Frontal cortex (tissue), 4 donors: ENCODE measurements around the gene SMG7. TPM values are rescaled to one million over a fixed set of nuclear protein-coding genes. Genes with fewer than 3 reads are reported as not detected.
A peak's percentile ranks its signal among the peaks of the same experiment; 100 is the strongest.
"Not testable (repeated sequence)": the region's sequence is repeated elsewhere in the genome, so short reads cannot be mapped to it uniquely, and the experiment has no call there.

Experiments used
- DNase-seq, 2 donors: peaks; one replicate each; pipeline ENCODE4 v3.0.0; 2012; ENCODE audit warnings: low spot score in 2 of 2
- FAIRE-seq: peaks from 2 replicates; lab custom pipeline; 2012; peaks lifted over from hg19 to GRCh38; lab: Jason Lieb, UNC
- total RNA-seq: library from RNA; depleted of rRNA; stranded (reverse); fragments of >200 nt; gene quantifications from one replicate; pipeline ENCODE4 v1.2.3, GENCODE V29; 2014
- donor health status: control.
- donor health status: control.
- donor health status: control.

The SMG7 gene, protein sequence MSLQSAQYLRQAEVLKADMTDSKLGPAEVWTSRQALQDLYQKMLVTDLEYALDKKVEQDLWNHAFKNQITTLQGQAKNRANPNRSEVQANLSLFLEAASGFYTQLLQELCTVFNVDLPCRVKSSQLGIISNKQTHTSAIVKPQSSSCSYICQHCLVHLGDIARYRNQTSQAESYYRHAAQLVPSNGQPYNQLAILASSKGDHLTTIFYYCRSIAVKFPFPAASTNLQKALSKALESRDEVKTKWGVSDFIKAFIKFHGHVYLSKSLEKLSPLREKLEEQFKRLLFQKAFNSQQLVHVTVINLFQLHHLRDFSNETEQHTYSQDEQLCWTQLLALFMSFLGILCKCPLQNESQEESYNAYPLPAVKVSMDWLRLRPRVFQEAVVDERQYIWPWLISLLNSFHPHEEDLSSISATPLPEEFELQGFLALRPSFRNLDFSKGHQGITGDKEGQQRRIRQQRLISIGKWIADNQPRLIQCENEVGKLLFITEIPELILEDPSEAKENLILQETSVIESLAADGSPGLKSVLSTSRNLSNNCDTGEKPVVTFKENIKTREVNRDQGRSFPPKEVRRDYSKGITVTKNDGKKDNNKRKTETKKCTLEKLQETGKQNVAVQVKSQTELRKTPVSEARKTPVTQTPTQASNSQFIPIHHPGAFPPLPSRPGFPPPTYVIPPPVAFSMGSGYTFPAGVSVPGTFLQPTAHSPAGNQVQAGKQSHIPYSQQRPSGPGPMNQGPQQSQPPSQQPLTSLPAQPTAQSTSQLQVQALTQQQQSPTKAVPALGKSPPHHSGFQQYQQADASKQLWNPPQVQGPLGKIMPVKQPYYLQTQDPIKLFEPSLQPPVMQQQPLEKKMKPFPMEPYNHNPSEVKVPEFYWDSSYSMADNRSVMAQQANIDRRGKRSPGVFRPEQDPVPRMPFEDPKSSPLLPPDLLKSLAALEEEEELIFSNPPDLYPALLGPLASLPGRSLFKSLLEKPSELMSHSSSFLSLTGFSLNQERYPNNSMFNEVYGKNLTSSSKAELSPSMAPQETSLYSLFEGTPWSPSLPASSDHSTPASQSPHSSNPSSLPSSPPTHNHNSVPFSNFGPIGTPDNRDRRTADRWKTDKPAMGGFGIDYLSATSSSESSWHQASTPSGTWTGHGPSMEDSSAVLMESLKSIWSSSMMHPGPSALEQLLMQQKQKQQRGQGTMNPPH
- 19.2 TPM for total RNA-seq

DNA sequence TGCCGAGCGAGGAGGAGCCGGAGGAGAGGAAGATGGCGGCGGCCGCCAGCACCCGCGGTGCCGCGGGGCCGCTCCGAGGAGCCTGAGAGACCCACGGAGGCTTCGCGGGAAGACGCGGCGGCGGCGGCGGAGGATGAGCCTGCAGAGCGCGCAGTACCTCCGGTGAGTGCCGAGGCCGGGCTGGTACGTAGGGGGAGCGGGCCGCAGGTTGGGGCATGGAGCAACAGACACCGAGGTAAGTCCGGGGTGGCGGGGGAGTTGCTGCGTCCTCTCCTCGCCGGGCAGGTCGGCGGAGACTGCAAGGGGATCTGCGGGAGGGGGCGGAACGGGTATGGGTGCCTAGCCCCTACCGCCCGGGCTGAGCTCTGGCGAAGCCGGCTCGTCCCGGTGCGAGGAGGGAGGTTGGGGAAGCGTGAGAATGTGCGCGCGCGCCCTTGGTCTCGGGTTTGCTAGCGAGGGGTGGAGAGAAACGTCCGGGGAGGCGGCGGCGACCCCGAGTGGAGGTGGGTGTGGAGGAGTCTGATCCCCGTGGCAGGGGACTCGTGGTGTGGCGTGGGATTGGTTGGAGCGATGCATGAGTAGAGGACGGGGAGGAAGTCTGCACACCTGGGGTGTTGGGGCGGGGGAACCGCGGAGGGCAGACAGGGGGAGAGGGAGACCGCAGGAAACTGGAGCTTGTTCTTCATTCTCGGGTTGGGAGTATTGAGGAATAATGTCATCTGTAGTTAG is at the start of gene SMG7:
TSS of gene SMG7 (plus strand) at position 12 of the 729 bp plus-strand sequence. CDS start at position 134, 122 bp downstream.
- DNase-seq (peak; percentile 14 to 18), FAIRE-seq (no peak)

- DNase-seq (no peak), FAIRE-seq (no peak)
These were observed 48.8 kb upstream of the SMG7 start for GRCh38 chr1:183423541-183423940.

GRCh38 chr1:183424691-183425090 is 47.6 kb upstream of the SMG7 start:
- no peak for FAIRE-seq

GRCh38 chr1:183427591-183427990 is 44.7 kb upstream of the SMG7 start:
- FAIRE-seq, DNase-seq: not testable (repeated sequence)

More at GRCh38 chr1:183424691-183425090, 47.6 kb upstream of the SMG7 start:
- no peak for DNase-seq

DNA sequence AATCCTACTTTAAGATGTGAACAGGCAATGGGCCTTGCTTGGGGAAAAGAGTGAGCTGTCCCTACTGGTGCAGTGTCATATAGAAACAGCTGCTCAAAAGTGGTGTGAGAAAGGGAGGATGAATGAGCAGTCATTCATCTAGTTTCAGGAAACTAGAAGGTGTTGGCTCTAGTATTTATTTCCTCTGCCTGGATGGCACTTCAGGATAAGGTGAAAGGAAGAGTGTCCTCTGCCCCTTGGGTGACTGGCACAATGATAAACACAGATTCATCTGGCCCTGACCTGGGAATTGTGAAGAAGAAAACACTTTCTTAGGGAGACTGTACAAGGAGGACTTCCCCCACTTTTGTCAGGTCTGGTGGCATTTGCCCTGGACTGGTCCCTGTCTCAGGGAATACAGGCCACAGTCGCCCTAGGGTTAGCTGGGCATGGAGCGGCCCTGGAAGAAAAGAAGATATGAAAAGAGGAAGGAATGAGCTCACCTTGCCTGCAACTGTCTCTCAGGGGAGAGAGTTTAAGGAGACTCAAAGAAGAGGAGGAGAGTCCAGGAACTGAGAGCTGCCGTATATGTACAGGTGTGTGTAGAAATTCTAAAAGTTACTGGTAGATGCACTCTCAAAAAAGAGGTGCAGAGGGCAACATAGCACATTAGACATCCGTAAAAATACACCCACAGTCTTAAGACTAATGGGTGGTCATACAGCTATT is 40.3 kb upstream of the SMG7 start:
- DNase-seq, result no peak

GRCh38 chr1:183432548-183432875 is 39.8 kb upstream of the SMG7 start:
- DNase-seq, result no peak
- FAIRE-seq, result no peak

More for the DNA sequence above, 40.3 kb upstream of the SMG7 start:
- FAIRE-seq, result no peak

- FAIRE-seq (no peak), DNase-seq (no peak)
These were observed 38.6 kb upstream of the SMG7 start for GRCh38 chr1:183433703-183434102.

- no peak for FAIRE-seq
These were observed 36.8 kb upstream of the SMG7 start for GRCh38 chr1:183435497-183435896.

GRCh38 chr1:183438060-183438459 is 34.2 kb upstream of the SMG7 start:
- DNase-seq (no peak), FAIRE-seq (no peak)

More at GRCh38 chr1:183435497-183435896, 36.8 kb upstream of the SMG7 start:
- no peak for DNase-seq

- FAIRE-seq, result no peak
These were observed 29.3 kb upstream of the SMG7 start for GRCh38 chr1:183443011-183443410.

GRCh38 chr1:183443466-183443865 is 28.8 kb upstream of the SMG7 start:
- DNase-seq, result no peak
- no peak for FAIRE-seq

More at GRCh38 chr1:183443011-183443410, 29.3 kb upstream of the SMG7 start:
- DNase-seq, result peak in 1 of 2 donors; percentile 10

DNA sequence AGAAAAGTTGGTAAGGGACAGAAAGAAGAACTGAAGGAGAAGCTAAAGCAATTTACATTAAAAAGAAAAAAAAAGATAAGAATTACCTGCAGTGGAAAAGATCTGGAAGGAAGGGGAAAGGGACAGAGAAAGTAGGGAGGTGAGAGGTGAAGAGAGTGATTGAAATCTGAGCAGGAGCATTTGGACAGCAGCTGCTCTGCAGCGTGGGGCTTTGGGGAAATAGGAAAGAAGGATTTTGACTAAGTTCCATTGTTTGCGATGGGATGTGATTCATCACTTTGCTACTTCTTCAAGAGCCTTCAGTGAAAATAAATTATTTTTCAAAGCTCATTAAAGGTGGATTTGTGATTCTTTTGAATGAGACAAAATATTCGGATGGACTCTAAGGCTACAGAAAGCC is 28.1 kb upstream of the SMG7 start:
- no peak for DNase-seq
- FAIRE-seq, result no peak

GRCh38 chr1:183449223-183449770 is 23.0 kb upstream of the SMG7 start:
- DNase-seq, result no peak

DNA sequence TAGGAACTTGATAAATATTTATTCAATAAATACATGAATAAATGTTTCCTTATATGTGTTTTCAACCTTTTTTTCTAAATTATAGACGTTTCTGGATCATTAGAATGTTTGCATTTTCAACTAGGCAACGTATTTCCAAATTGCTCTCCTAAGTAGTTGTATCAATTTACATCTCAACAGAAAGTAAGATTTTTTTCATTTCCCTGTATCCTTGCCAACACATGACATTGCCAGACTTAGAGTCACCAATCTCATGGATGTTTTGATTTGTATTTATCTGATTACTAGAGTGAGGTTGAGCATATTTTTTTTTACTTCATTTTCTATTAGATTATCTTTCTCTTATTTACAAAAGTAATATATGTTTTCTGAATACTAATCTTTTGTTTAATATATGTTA is 22.2 kb upstream of the SMG7 start:
- no peak for DNase-seq
- peak; percentile 48 for FAIRE-seq

More at GRCh38 chr1:183449223-183449770, 23.0 kb upstream of the SMG7 start:
- FAIRE-seq, result no peak

DNA sequence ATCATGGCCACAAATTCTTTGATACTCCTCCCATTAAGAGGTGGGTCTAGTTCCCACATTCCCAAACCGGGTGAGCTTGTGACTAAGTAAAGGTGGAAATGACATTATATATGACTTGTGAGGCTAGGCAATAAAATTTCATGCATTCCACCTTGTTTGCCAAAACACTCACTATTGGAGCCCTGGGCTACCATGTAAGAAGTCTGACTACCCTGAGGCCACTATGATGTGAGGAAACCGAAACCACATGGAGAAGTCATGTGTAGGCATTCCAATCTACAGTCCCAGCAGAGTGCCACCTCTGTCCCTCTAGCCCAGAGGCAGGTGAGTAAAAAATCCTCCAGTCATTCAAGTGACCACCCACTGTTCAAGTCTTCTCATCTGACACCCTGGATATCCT is 17.9 kb upstream of the SMG7 start:
- no peak for DNase-seq
- FAIRE-seq, result no peak

- FAIRE-seq, result peak; percentile 28
- no peak for DNase-seq
These were observed 15.5 kb upstream of the SMG7 start for GRCh38 chr1:183456826-183457225.

GRCh38 chr1:183457449-183457848 is 14.8 kb upstream of the SMG7 start:
- FAIRE-seq (no peak), DNase-seq (no peak)

DNA sequence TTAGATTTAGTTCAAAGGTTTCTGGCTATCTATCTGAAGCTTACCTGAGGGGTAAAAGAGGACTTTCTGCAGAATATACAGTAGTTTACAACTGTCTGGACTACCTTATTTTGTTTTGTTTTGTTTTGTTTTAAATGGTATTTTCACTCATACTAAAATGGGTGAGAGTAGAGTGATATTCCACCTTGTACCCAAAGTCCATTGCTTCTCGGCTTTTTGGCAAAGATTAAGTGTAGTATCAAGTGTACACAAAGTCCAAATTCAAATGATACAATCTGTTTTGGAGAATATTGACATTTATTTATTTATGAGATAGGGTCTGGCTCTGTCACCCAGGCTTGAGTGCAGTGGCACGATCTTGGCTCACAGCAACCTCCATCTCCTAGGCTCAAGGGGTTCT is 11.7 kb upstream of the SMG7 start:
- DNase-seq, result no peak
- no peak for FAIRE-seq

- FAIRE-seq (no peak), DNase-seq (no peak)
These were observed 10.9 kb upstream of the SMG7 start for GRCh38 chr1:183461350-183461749.
